ENCODE measurements around the gene RASAL2.

- TF ChIP-seq, protein P1, sequence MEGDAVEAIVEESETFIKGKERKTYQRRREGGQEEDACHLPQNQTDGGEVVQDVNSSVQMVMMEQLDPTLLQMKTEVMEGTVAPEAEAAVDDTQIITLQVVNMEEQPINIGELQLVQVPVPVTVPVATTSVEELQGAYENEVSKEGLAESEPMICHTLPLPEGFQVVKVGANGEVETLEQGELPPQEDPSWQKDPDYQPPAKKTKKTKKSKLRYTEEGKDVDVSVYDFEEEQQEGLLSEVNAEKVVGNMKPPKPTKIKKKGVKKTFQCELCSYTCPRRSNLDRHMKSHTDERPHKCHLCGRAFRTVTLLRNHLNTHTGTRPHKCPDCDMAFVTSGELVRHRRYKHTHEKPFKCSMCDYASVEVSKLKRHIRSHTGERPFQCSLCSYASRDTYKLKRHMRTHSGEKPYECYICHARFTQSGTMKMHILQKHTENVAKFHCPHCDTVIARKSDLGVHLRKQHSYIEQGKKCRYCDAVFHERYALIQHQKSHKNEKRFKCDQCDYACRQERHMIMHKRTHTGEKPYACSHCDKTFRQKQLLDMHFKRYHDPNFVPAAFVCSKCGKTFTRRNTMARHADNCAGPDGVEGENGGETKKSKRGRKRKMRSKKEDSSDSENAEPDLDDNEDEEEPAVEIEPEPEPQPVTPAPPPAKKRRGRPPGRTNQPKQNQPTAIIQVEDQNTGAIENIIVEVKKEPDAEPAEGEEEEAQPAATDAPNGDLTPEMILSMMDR (IDR thresholded peaks at IDR 0.05) = no peak
- TF ChIP-seq POLR2A (IDR thresholded peaks at IDR 0.05) = no peak
Measured at GRCh38 chr1:178492341-178492740, 398.4 kb downstream of the RASAL2 start.
